Mucosa of rectum (tissue), 2 donors: Measurements from ENCODE around the gene ZNF416.

Experiments
- H3K27ac ChIP-seq, 2 donors: one replicate each; pipeline ENCODE4 v1.7.0; 2013; ENCODE audit warnings: inconsistent platforms in 2 of 2, low read depth in 2 of 2, low read length in 2 of 2
- H3K27me3 ChIP-seq, 2 donors: one replicate each; pipeline ENCODE4 v1.7.0; 2013; ENCODE audit warnings: low read length in 2 of 2; ENCODE audit not compliant: control insufficient read depth in 2 of 2, insufficient read depth in 2 of 2
- H3K36me3 ChIP-seq, 2 donors: one replicate each; pipeline ENCODE4 v1.7.0; 2013; ENCODE audit warnings: low read length in 2 of 2; ENCODE audit not compliant: control insufficient read depth in 2 of 2, insufficient read depth in 2 of 2
- H3K4me1 ChIP-seq, 2 donors: one replicate each; pipeline ENCODE4 v1.7.0; 2013; ENCODE audit warnings: low read length in 2 of 2, mild to moderate bottlenecking in 1 of 2; ENCODE audit not compliant: control insufficient read depth in 2 of 2, insufficient read depth in 2 of 2
- H3K4me3 ChIP-seq, 2 donors: one replicate each; pipeline ENCODE4 v1.7.0; 2013; ENCODE audit warnings: low read length in 2 of 2
- H3K9ac ChIP-seq, 2 donors: one replicate each; pipeline ENCODE4 v1.7.0; 2013; ENCODE audit warnings: low read length in 2 of 2, low read depth in 1 of 2, mild to moderate bottlenecking in 1 of 2
- H3K9me3 ChIP-seq, 2 donors: one replicate each; pipeline ENCODE4 v1.7.0; 2013; ENCODE audit warnings: low read length in 2 of 2; ENCODE audit not compliant: control insufficient read depth in 2 of 2
- donor health status: healthy.
- donor health status: Normal muscosa, but diverticular disease.

ZNF416 gene

GRCh38 chr19:57587529-57587928, 8.8 kb upstream of the ZNF416 start:
- H3K4me1 ChIP-seq = peaks cover 0 to 2% of the 10 kb centered on the region in 2 donors
- no peaks in the 10 kb centered on the region for H3K27me3 ChIP-seq
- H3K9me3 ChIP-seq = peaks cover 26 to 29% of the 10 kb centered on the region in 2 donors
- H3K27ac ChIP-seq = no peak overlapping the region
- no peak overlapping the region for H3K4me3 ChIP-seq
- H3K9ac ChIP-seq = no peak overlapping the region
- H3K36me3 ChIP-seq = peaks cover 8 to 26% of the 10 kb centered on the region in 2 donors

- Histone ChIP-seq H3K9ac (peak within 1 kb of the TSS in 1 of 2 donors; percentile 20), H3K9me3 (peaks cover 6 to 12% of the 10 kb centered on the region in 2 donors), H3K36me3 (peaks cover 0 to 7% of the 10 kb centered on the region in 2 donors), H3K27ac (no peak within 1 kb of the TSS), H3K27me3 (no peaks in the 10 kb centered on the region), H3K4me1 (peaks cover 0 to 2% of the 10 kb centered on the region in 2 donors), H3K4me3 (peak within 1 kb of the TSS; percentile 52 to 76)
These were observed 5.1 kb upstream of the ZNF416 start, which contains the start of gene ZIK1 for GRCh38 chr19:57583521-57584416. Gene ZIK1 (plus strand): TSS chr19:57584145. CDS start chr19:57584357, 212 bp downstream.

GRCh38 chr19:57583104-57583520, 4.4 kb upstream of the ZNF416 start:
- peaks cover 0 to 2% of the 10 kb centered on the region in 2 donors for H3K36me3 ChIP-seq
- no peaks in the 10 kb centered on the region for H3K27me3 ChIP-seq
- peaks cover 3 to 10% of the 10 kb centered on the region in 2 donors for H3K9me3 ChIP-seq
- peaks cover 2 to 4% of the 10 kb centered on the region in 2 donors for H3K4me1 ChIP-seq
- no peak overlapping the region for H3K27ac ChIP-seq
- H3K4me3 ChIP-seq = peak overlapping the region; percentile 52 to 76
- no peak overlapping the region for H3K9ac ChIP-seq

- peaks cover 45 to 49% of the 10 kb centered on the region in 2 donors for H3K9me3 ChIP-seq
- peak overlapping the region in 1 of 2 donors; percentile 20 for H3K4me3 ChIP-seq
- H3K27ac ChIP-seq = no peak overlapping the region
- H3K9ac ChIP-seq = no peak overlapping the region
- no peaks in the 10 kb centered on the region for H3K27me3 ChIP-seq
- H3K4me1 ChIP-seq = peaks cover 6 to 7% of the 10 kb centered on the region in 2 donors
- peaks cover 37 to 56% of the 10 kb centered on the region in 2 donors for H3K36me3 ChIP-seq
These were observed 2.0 kb downstream of the ZNF416 start for GRCh38 chr19:57576661-57577060.

GRCh38 chr19:57572415-57572947, 6.2 kb downstream of the ZNF416 start:
- Histone ChIP-seq H3K9ac (no peak overlapping the region), H3K27me3 (no peaks in the 10 kb centered on the region), H3K36me3 (peaks cover 37 to 56% of the 10 kb centered on the region in 2 donors), H3K9me3 (peaks cover 68 to 78% of the 10 kb centered on the region in 2 donors), H3K4me3 (peak overlapping the region; percentile 14 to 20), H3K27ac (no peak overlapping the region), H3K4me1 (no peaks in the 10 kb centered on the region)

- Histone ChIP-seq H3K36me3 (peaks cover 29 to 40% of the 10 kb centered on the region in 2 donors), H3K4me1 (no peaks in the 10 kb centered on the region), H3K27me3 (no peaks in the 10 kb centered on the region), H3K9me3 (peaks cover 69 to 83% of the 10 kb centered on the region in 2 donors), H3K27ac (no peak overlapping the region), H3K4me3 (no peak overlapping the region), H3K9ac (no peak overlapping the region)
These were observed 8.0 kb downstream of the ZNF416 start for GRCh38 chr19:57570707-57571106.

GRCh38 chr19:57566396-57567265, 12.1 kb downstream of the ZNF416 start:
- H3K27ac ChIP-seq = no peak overlapping the region
- peak overlapping the region in 1 of 2 donors; percentile 17 for H3K4me3 ChIP-seq
- H3K36me3 ChIP-seq = no peaks in the 10 kb centered on the region
- H3K27me3 ChIP-seq = no peaks in the 10 kb centered on the region
- H3K9ac ChIP-seq = no peak overlapping the region
- H3K9me3 ChIP-seq = peaks cover 48 to 54% of the 10 kb centered on the region in 2 donors
- no peaks in the 10 kb centered on the region for H3K4me1 ChIP-seq

GRCh38 chr19:57563547-57563946, 15.2 kb downstream of the ZNF416 start:
- H3K9ac ChIP-seq = no peak overlapping the region
- no peaks in the 10 kb centered on the region for H3K27me3 ChIP-seq
- peaks cover 5 to 9% of the 10 kb centered on the region in 2 donors for H3K4me1 ChIP-seq
- H3K9me3 ChIP-seq = peaks cover 32 to 33% of the 10 kb centered on the region in 2 donors
- no peak overlapping the region for H3K27ac ChIP-seq
- no peaks in the 10 kb centered on the region for H3K36me3 ChIP-seq
- H3K4me3 ChIP-seq = no peak overlapping the region

GRCh38 chr19:57560049-57560491, 18.6 kb downstream of the ZNF416 start:
- no peaks in the 10 kb centered on the region for H3K27me3 ChIP-seq
- peaks cover 6 to 10% of the 10 kb centered on the region in 2 donors for H3K4me1 ChIP-seq
- peak overlapping the region in 1 of 2 donors; percentile 12 for H3K27ac ChIP-seq
- peaks cover 11 to 14% of the 10 kb centered on the region in 2 donors for H3K9me3 ChIP-seq
- H3K36me3 ChIP-seq = peaks cover 10 to 13% of the 10 kb centered on the region in 2 donors
- H3K9ac ChIP-seq = peak overlapping the region; percentile 24 to 82
- peak overlapping the region; percentile 88 to 89 for H3K4me3 ChIP-seq
